Measurements from ENCODE around the gene RHAG.
"Not testable (repeated sequence)": the region's sequence is repeated elsewhere in the genome, so short reads cannot be mapped to it uniquely, and the experiment has no call there.

RHAG gene

GRCh38 chr6:49636713-49637349 is at the start of gene RHAG:
RHAG (minus strand) TSS chr6:49636839; CDS start chr6:49636812, 27 bp downstream.
- no peak for DNase-seq

- no peak for DNase-seq
Measured at GRCh38 chr6:49676671-49677281, 40.1 kb upstream of the RHAG start.

- no peak for DNase-seq
Measured at GRCh38 chr6:49675816-49676215, 39.2 kb upstream of the RHAG start.

- DNase-seq: no peak
Measured at GRCh38 chr6:49668083-49668511, 31.5 kb upstream of the RHAG start.

- DNase-seq: no peak
Measured at GRCh38 chr6:49666930-49667757, 30.5 kb upstream of the RHAG start.

GRCh38 chr6:49666480-49666879 is 29.8 kb upstream of the RHAG start:
- DNase-seq: no peak

- no peak for DNase-seq
Measured at GRCh38 chr6:49664817-49665216, 28.2 kb upstream of the RHAG start.

- not testable (repeated sequence) for DNase-seq
Measured at GRCh38 chr6:49664054-49664453, 27.4 kb upstream of the RHAG start.

- no peak for DNase-seq
Measured at GRCh38 chr6:49662892-49663261, 26.2 kb upstream of the RHAG start.

GRCh38 chr6:49662231-49662891 is 25.7 kb upstream of the RHAG start:
- DNase-seq: no peak

- no peak for DNase-seq
Measured at GRCh38 chr6:49653942-49654341, 17.3 kb upstream of the RHAG start.

- DNase-seq: no peak
Measured at GRCh38 chr6:49653438-49653837, 16.8 kb upstream of the RHAG start.

GRCh38 chr6:49651239-49651638 is 14.6 kb upstream of the RHAG start:
- no peak for DNase-seq

- no peak for DNase-seq
Measured at GRCh38 chr6:49649988-49650387, 13.3 kb upstream of the RHAG start.

GRCh38 chr6:49648036-49648435 is 11.4 kb upstream of the RHAG start:
- DNase-seq: no peak

- DNase-seq: no peak
Measured at GRCh38 chr6:49647476-49647875, 10.8 kb upstream of the RHAG start.

- no peak for DNase-seq
Measured at GRCh38 chr6:49646942-49647341, 10.3 kb upstream of the RHAG start.

GRCh38 chr6:49646130-49646824 is 9.6 kb upstream of the RHAG start:
- no peak for DNase-seq

GRCh38 chr6:49645139-49645538 is 8.5 kb upstream of the RHAG start:
- no peak for DNase-seq

GRCh38 chr6:49639177-49639817 is 2.7 kb upstream of the RHAG start:
- no peak for DNase-seq

GRCh38 chr6:49637350-49637731 is 702 bp upstream of the RHAG start:
- no peak for DNase-seq

GRCh38 chr6:49635978-49636712 is 494 bp downstream of the RHAG start:
- no peak for DNase-seq

Measured in NCI-H1436 treated with DMSO at 0.1 percent for 48 hours (cell line).